ENCODE results near the gene C16orf96. TPM values are rescaled to one million over a fixed set of nuclear protein-coding genes. Genes with fewer than 3 reads are reported as not detected.
A peak's percentile ranks its signal among the peaks of the same experiment; 100 is the strongest.
"Not testable (repeated sequence)": the region's sequence is repeated elsewhere in the genome, so short reads cannot be mapped to it uniquely, and the experiment has no call there.

C16orf96 gene
- total and polyA plus RNA-seq, 2 donors from 2014 or later = 0.13 to 0.16 TPM

GRCh38 chr16:4570688-4571321 is 14.7 kb downstream of the C16orf96 start:
- H3K9me3 ChIP-seq (ENCODE audit: control insufficient read depth in 2 of 3, insufficient read depth in 1 of 3, low read length in 3 of 3) = no peaks in the 10 kb centered on the region
- no peak overlapping the region for H3K27ac ChIP-seq (ENCODE audit: low read depth in 2 of 2, low read length in 2 of 2)
- no peaks in the 10 kb centered on the region for H3K4me1 ChIP-seq (ENCODE audit: control insufficient read depth in 2 of 3, insufficient read depth in 2 of 3, low read depth in 1 of 3, low read length in 3 of 3)
- no peaks in the 10 kb centered on the region for H3K27me3 ChIP-seq (ENCODE audit: control insufficient read depth, insufficient read depth, low read length)
- DNase-seq (no peak), FAIRE-seq (no peak)
- no peak for TF ChIP-seq CTCF (IDR thresholded peaks at IDR 0.05; ENCODE audit: borderline replicate concordance, extremely low read depth, insufficient read depth)
- intact Hi-C loops (cut with DNase I) = no loop called here
- no peak overlapping the region for H3K4me3 ChIP-seq (ENCODE audit: low read length in 3 of 3)
- no peak overlapping the region for H3K9ac ChIP-seq (ENCODE audit: low read length in 3 of 3)
- no peaks in the 10 kb centered on the region for H3K36me3 ChIP-seq (ENCODE audit: control insufficient read depth in 2 of 3, insufficient read depth in 3 of 3, low read length in 3 of 3)

- no peaks in the 10 kb centered on the region for H3K27me3 ChIP-seq (ENCODE audit: control insufficient read depth, insufficient read depth, low read length)
- no peak overlapping the region for H3K27ac ChIP-seq (ENCODE audit: low read depth in 2 of 2, low read length in 2 of 2)
- TF ChIP-seq CTCF (IDR thresholded peaks at IDR 0.05; ENCODE audit: borderline replicate concordance, extremely low read depth, insufficient read depth) = no peak
- no peaks in the 10 kb centered on the region for H3K36me3 ChIP-seq (ENCODE audit: control insufficient read depth in 2 of 3, insufficient read depth in 3 of 3, low read length in 3 of 3)
- H3K9me3 ChIP-seq (ENCODE audit: control insufficient read depth in 2 of 3, insufficient read depth in 1 of 3, low read length in 3 of 3) = no peaks in the 10 kb centered on the region
- intact Hi-C loops (cut with DNase I) = no loop called here
- FAIRE-seq (no peak), DNase-seq (peak in 4 of 5 donors; percentile 65 to 86 (median 77))
- no peak overlapping the region for H3K9ac ChIP-seq (ENCODE audit: low read length in 3 of 3)
- H3K4me3 ChIP-seq (ENCODE audit: low read length in 3 of 3) = no peak overlapping the region
- H3K4me1 ChIP-seq (ENCODE audit: control insufficient read depth in 2 of 3, insufficient read depth in 2 of 3, low read depth in 1 of 3, low read length in 3 of 3) = no peaks in the 10 kb centered on the region
These were observed 16.6 kb downstream of the C16orf96 start for GRCh38 chr16:4572715-4573114.

- H3K9me3 ChIP-seq (ENCODE audit: control insufficient read depth in 2 of 3, insufficient read depth in 1 of 3, low read length in 3 of 3); H3K9ac ChIP-seq (ENCODE audit: low read length in 3 of 3); intact Hi-C loops (cut with DNase I); H3K4me1 ChIP-seq (ENCODE audit: control insufficient read depth in 2 of 3, insufficient read depth in 2 of 3, low read depth in 1 of 3, low read length in 3 of 3); FAIRE-seq; H3K4me3 ChIP-seq (ENCODE audit: low read length in 3 of 3); DNase-seq; H3K27ac ChIP-seq (ENCODE audit: low read depth in 2 of 2, low read length in 2 of 2); H3K36me3 ChIP-seq (ENCODE audit: control insufficient read depth in 2 of 3, insufficient read depth in 3 of 3, low read length in 3 of 3); H3K27me3 ChIP-seq (ENCODE audit: control insufficient read depth, insufficient read depth, low read length): not testable (repeated sequence)
These were observed 17.8 kb downstream of the C16orf96 start for GRCh38 chr16:4573926-4574325.

GRCh38 chr16:4574919-4575705 is 19.0 kb downstream of the C16orf96 start:
- FAIRE-seq = no peak
- H3K36me3 ChIP-seq (ENCODE audit: control insufficient read depth in 2 of 3, insufficient read depth in 3 of 3, low read length in 3 of 3) = no peaks in the 10 kb centered on the region

More at GRCh38 chr16:4574919-4575705, 19.0 kb downstream of the C16orf96 start:
- Histone ChIP-seq H3K9ac (ENCODE audit: low read length in 3 of 3) (no peak overlapping the region), H3K4me1 (ENCODE audit: control insufficient read depth in 2 of 3, insufficient read depth in 2 of 3, low read depth in 1 of 3, low read length in 3 of 3) (no peaks in the 10 kb centered on the region), H3K9me3 (ENCODE audit: control insufficient read depth in 2 of 3, insufficient read depth in 1 of 3, low read length in 3 of 3) (no peaks in the 10 kb centered on the region), H3K4me3 (ENCODE audit: low read length in 3 of 3) (no peak overlapping the region), H3K27ac (ENCODE audit: low read depth in 2 of 2, low read length in 2 of 2) (no peak overlapping the region), H3K27me3 (ENCODE audit: control insufficient read depth, insufficient read depth, low read length) (no peaks in the 10 kb centered on the region)
- intact Hi-C loops (cut with DNase I) = no loop called here
- TF ChIP-seq CTCF (IDR thresholded peaks at IDR 0.05; ENCODE audit: borderline replicate concordance, extremely low read depth, insufficient read depth) = no peak
- DNase-seq = no peak
